ENCODE results near the gene LARP1B.
"Not testable (repeated sequence)": the region's sequence is repeated elsewhere in the genome, so short reads cannot be mapped to it uniquely, and the experiment has no call there.

Gene LARP1B

GRCh38 chr4:128123036-128123435 is 61.9 kb downstream of the LARP1B start:
- no peak for DNase-seq
- intact Hi-C loops (cut with DNase I): no loop called here

GRCh38 chr4:128130621-128131020 is 69.5 kb downstream of the LARP1B start:
- no peak for DNase-seq
- intact Hi-C loops (cut with DNase I): no loop called here

- no peak for DNase-seq
- intact Hi-C loops (cut with DNase I): no loop called here
Measured at GRCh38 chr4:128134925-128135324, 73.8 kb downstream of the LARP1B start.

GRCh38 chr4:128135391-128135790 is 74.3 kb downstream of the LARP1B start:
- no peak for DNase-seq
- intact Hi-C loops (cut with DNase I): no loop called here

GRCh38 chr4:128141866-128142265 is 80.8 kb downstream of the LARP1B start:
- no peak for DNase-seq
- intact Hi-C loops (cut with DNase I): no loop called here

GRCh38 chr4:128145727-128146126 is 84.6 kb downstream of the LARP1B start:
- DNase-seq: no peak
- intact Hi-C loops (cut with DNase I): no loop called here

GRCh38 chr4:128153800-128154199 is 92.7 kb downstream of the LARP1B start:
- DNase-seq: no peak
- intact Hi-C loops (cut with DNase I): no loop called here

- intact Hi-C loops (cut with DNase I): no loop called here
- no peak for DNase-seq
Measured at GRCh38 chr4:128155231-128155855, 94.2 kb downstream of the LARP1B start.

- DNase-seq: peak in 10 of 42 donors; percentile 3 to 49 (median 19)
- intact Hi-C loops (cut with DNase I): no loop called here
Measured at GRCh38 chr4:128155874-128156456, 94.9 kb downstream of the LARP1B start.

GRCh38 chr4:128156472-128156871 is 95.4 kb downstream of the LARP1B start:
- intact Hi-C loops (cut with DNase I); DNase-seq: not testable (repeated sequence)

- intact Hi-C loops (cut with DNase I): no loop called here
- no peak for DNase-seq
Measured at GRCh38 chr4:128158894-128159293, 97.8 kb downstream of the LARP1B start.

- intact Hi-C loops (cut with DNase I): no loop called here
- DNase-seq: no peak
Measured at GRCh38 chr4:128159967-128160366, 98.9 kb downstream of the LARP1B start.

- intact Hi-C loops (cut with DNase I): no loop called here
- DNase-seq: no peak
Measured at GRCh38 chr4:128161138-128161537, 100.0 kb downstream of the LARP1B start.

- intact Hi-C loops (cut with DNase I): no loop called here
- DNase-seq: no peak
Measured at GRCh38 chr4:128162434-128162833, 101.3 kb downstream of the LARP1B start.

GRCh38 chr4:128163177-128164117 is 102.3 kb downstream of the LARP1B start:
- intact Hi-C loops (cut with DNase I): no loop called here
- no peak for DNase-seq

GRCh38 chr4:128166982-128167381 is 105.9 kb downstream of the LARP1B start:
- no peak for DNase-seq
- intact Hi-C loops (cut with DNase I): no loop called here

GRCh38 chr4:128168701-128169100 is 107.6 kb downstream of the LARP1B start:
- intact Hi-C loops (cut with DNase I): no loop called here
- DNase-seq: no peak

GRCh38 chr4:128169245-128169644 is 108.1 kb downstream of the LARP1B start:
- intact Hi-C loops (cut with DNase I): no loop called here
- DNase-seq: no peak

- intact Hi-C loops (cut with DNase I): no loop called here
- no peak for DNase-seq
Measured at GRCh38 chr4:128176643-128177042, 115.5 kb downstream of the LARP1B start.

- DNase-seq: no peak
- intact Hi-C loops (cut with DNase I): no loop called here
Measured at GRCh38 chr4:128177498-128177897, 116.4 kb downstream of the LARP1B start.

All from head of caudate nucleus (tissue), 42 donors.